ENCODE results near the gene SLC17A8. TPM values are rescaled to one million over a fixed set of nuclear protein-coding genes. Genes with fewer than 3 reads are reported as not detected.

SLC17A8 gene
- polyA plus RNA-seq, 3 donors: not detected

GRCh38 chr12:100460702-100461101, 103.8 kb downstream of the SLC17A8 start:
- Mint-ChIP-seq H3K36me3 (no peaks in the 10 kb centered on the region), H3K27ac (no peak overlapping the region), H3K27me3 (ENCODE audit: low read depth in 3 of 3) (peaks cover 3 to 4% (median 3%) of the 10 kb centered on the region in 3 donors), H3K9me3 (peaks cover 0 to 2% (median 0%) of the 10 kb centered on the region in 7 donors), H3K4me1 (no peaks in the 10 kb centered on the region), H3K4me3 (no peak overlapping the region)
- no peaks in the 10 kb centered on the region for H3K9me3 ChIP-seq (replicated peaks in 1 of 2; ENCODE audit: control insufficient read depth in 1 of 2, insufficient read depth in 1 of 2, low read length in 2 of 2)
- H3K4me2 ChIP-seq (replicated peaks; ENCODE audit: extremely low read depth, low read length, poor library complexity, severe bottlenecking): no peak overlapping the region
- no peak overlapping the region for H2AFZ ChIP-seq (ENCODE audit: insufficient read depth, low read depth, low read length, poor library complexity, severe bottlenecking)
- no peak overlapping the region for H3K9ac ChIP-seq (ENCODE audit: insufficient read depth, low read length, poor library complexity, severe bottlenecking)
- intact Hi-C loops (cut with micrococcal nuclease): no loop called here
- H3K4me1 ChIP-seq (ENCODE audit: control insufficient read depth in 1 of 2, insufficient read depth in 2 of 2, low read length in 2 of 2): no peaks in the 10 kb centered on the region
- WGBS (ENCODE audit: insufficient coverage): no CpG with 5 or more reads among the region's 3 CpGs
- H3K4me3 ChIP-seq (replicated peaks in 1 of 3; ENCODE audit: low read depth in 2 of 3, low read length in 3 of 3): no peak overlapping the region
- H3K36me3 ChIP-seq (replicated peaks in 1 of 2; ENCODE audit: control insufficient read depth in 1 of 2, insufficient read depth in 2 of 2, low read length in 2 of 2): no peaks in the 10 kb centered on the region
- no peaks in the 10 kb centered on the region for H3K27me3 ChIP-seq (ENCODE audit: control insufficient read depth in 2 of 2, insufficient read depth in 2 of 2, low read length in 2 of 2)
- H3K27ac ChIP-seq (ENCODE audit: low read depth in 1 of 2, low read length in 2 of 2): no peak overlapping the region
- no peaks in the 10 kb centered on the region for H4K20me1 ChIP-seq (ENCODE audit: insufficient read depth, low read length)
- H3K79me2 ChIP-seq (ENCODE audit: insufficient read depth, low read length): no peaks in the 10 kb centered on the region
- TF ChIP-seq CTCF (IDR thresholded peaks at IDR 0.05): no peak
- DNase-seq: no peak

GRCh38 chr12:100461330-100461973, 104.6 kb downstream of the SLC17A8 start:
- Histone ChIP-seq H3K27ac (ENCODE audit: low read depth in 1 of 2, low read length in 2 of 2) (no peak overlapping the region), H3K9me3 (replicated peaks in 1 of 2; ENCODE audit: control insufficient read depth in 1 of 2, insufficient read depth in 1 of 2, low read length in 2 of 2) (no peaks in the 10 kb centered on the region), H3K4me1 (ENCODE audit: control insufficient read depth in 1 of 2, insufficient read depth in 2 of 2, low read length in 2 of 2) (no peaks in the 10 kb centered on the region), H3K36me3 (replicated peaks in 1 of 2; ENCODE audit: control insufficient read depth in 1 of 2, insufficient read depth in 2 of 2, low read length in 2 of 2) (no peaks in the 10 kb centered on the region), H3K9ac (ENCODE audit: insufficient read depth, low read length, poor library complexity, severe bottlenecking) (no peak overlapping the region), H4K20me1 (ENCODE audit: insufficient read depth, low read length) (no peaks in the 10 kb centered on the region), H3K79me2 (ENCODE audit: insufficient read depth, low read length) (no peaks in the 10 kb centered on the region), H2AFZ (ENCODE audit: insufficient read depth, low read depth, low read length, poor library complexity, severe bottlenecking) (no peak overlapping the region), H3K4me3 (replicated peaks in 1 of 3; ENCODE audit: low read depth in 2 of 3, low read length in 3 of 3) (no peak overlapping the region), H3K4me2 (replicated peaks; ENCODE audit: extremely low read depth, low read length, poor library complexity, severe bottlenecking) (no peak overlapping the region), H3K27me3 (ENCODE audit: control insufficient read depth in 2 of 2, insufficient read depth in 2 of 2, low read length in 2 of 2) (no peaks in the 10 kb centered on the region)
- no peak overlapping the region for H3K27ac Mint-ChIP-seq
- TF ChIP-seq CTCF (IDR thresholded peaks at IDR 0.05): no peak
- H3K4me3 Mint-ChIP-seq: no peak overlapping the region
- H3K9me3 Mint-ChIP-seq: peaks cover 0 to 2% (median 0%) of the 10 kb centered on the region in 7 donors
- DNase-seq: no peak
- H3K4me1 Mint-ChIP-seq: no peaks in the 10 kb centered on the region
- intact Hi-C loops (cut with micrococcal nuclease): no loop called here
- no CpG with 5 or more reads among the region's 1 CpG for WGBS (ENCODE audit: insufficient coverage)
- H3K27me3 Mint-ChIP-seq (ENCODE audit: low read depth in 3 of 3): peaks cover 3 to 4% (median 3%) of the 10 kb centered on the region in 3 donors
- no peaks in the 10 kb centered on the region for H3K36me3 Mint-ChIP-seq

Measured in CD14-positive monocyte (primary cell).